SK-N-SH treated with all-trans-retinoic acid at 6 μM for 48 hours (cell line): ENCODE results near the gene SERPINA3.

Experiments used
- ATAC-seq: fragments of 200-7000 bp; cut with Tn5 transposase; 3 replicates; pipeline ENCODE4 v1.9.1; 2020; ENCODE audit warnings: mild to moderate bottlenecking, moderate library complexity
- ARNTL ChIP-seq: fragments of 450-650 bp; formaldehyde crosslinking; IDR thresholded peaks from 2 replicates; pipeline ENCODE4 v1.5.0; 2020; ENCODE audit warnings: low read depth, mild to moderate bottlenecking, moderate library complexity, borderline replicate concordance
- BACH2 ChIP-seq: fragments of 250-450 bp; sonication (Bioruptor Pico); IDR thresholded peaks from 2 replicates; pipeline ENCODE4 v1.9.0; 2021; ENCODE audit warnings: mild to moderate bottlenecking, borderline replicate concordance
- CREB5 ChIP-seq: fragments of 250-450 bp; sonication (Bioruptor Pico); IDR thresholded peaks from 2 replicates; pipeline ENCODE4 v1.5.1; 2020; ENCODE audit warnings: low read depth, mild to moderate bottlenecking, moderate library complexity
- CSDC2 ChIP-seq: fragments of 250-450 bp; sonication (Bioruptor Pico); IDR thresholded peaks from 2 replicates; pipeline ENCODE4 v1.5.0; 2020; ENCODE audit warnings: mild to moderate bottlenecking, moderate library complexity
- ESRRG ChIP-seq: fragments of 250-450 bp; sonication (Bioruptor Pico); IDR thresholded peaks from 2 replicates; pipeline ENCODE4 v1.6.1; 2021; ENCODE audit warnings: mild to moderate bottlenecking
- GLIS3 ChIP-seq: fragments of 250-450 bp; sonication (Bioruptor Pico); IDR thresholded peaks from 2 replicates; pipeline ENCODE4 v1.5.0; 2020; ENCODE audit warnings: mild to moderate bottlenecking, moderate library complexity
- ISL1 ChIP-seq: fragments of 250-450 bp; sonication (Bioruptor Pico); IDR thresholded peaks from 2 replicates; pipeline ENCODE4 v2.1.2; 2022; ENCODE audit warnings: mild to moderate bottlenecking, moderate library complexity
- OSR1 ChIP-seq: fragments of 250-450 bp; sonication (Bioruptor Pico); IDR thresholded peaks from 2 replicates; pipeline ENCODE4 v1.8.0; 2022; ENCODE audit warnings: moderate library complexity, mild to moderate bottlenecking, inconsistent platforms
- PPARA ChIP-seq: fragments of 250-450 bp; sonication (Bioruptor Pico); IDR thresholded peaks from 2 replicates; pipeline ENCODE4 v1.5.0; 2020; ENCODE audit warnings: mild to moderate bottlenecking, borderline replicate concordance
- RARB ChIP-seq: fragments of 250-450 bp; sonication (Bioruptor Pico); IDR thresholded peaks from 2 replicates; pipeline ENCODE4 v1.8.0; 2021; ENCODE audit warnings: mild to moderate bottlenecking, moderate library complexity
- SNAI2 ChIP-seq: fragments of 250-450 bp; sonication (Bioruptor Pico); IDR thresholded peaks from 2 replicates; pipeline ENCODE4 v1.5.0; 2020; ENCODE audit warnings: mild to moderate bottlenecking, moderate library complexity
- TCF4 ChIP-seq: fragments of 250-450 bp; sonication (Bioruptor Pico); IDR thresholded peaks from 2 replicates; pipeline ENCODE4 v1.8.0; 2021; ENCODE audit warnings: mild to moderate bottlenecking, moderate library complexity, borderline replicate concordance
- TOX ChIP-seq: fragments of 250-450 bp; sonication (Bioruptor Pico); IDR thresholded peaks from 2 replicates; pipeline ENCODE4 v1.8.0; 2021; ENCODE audit warnings: mild to moderate bottlenecking, moderate library complexity, borderline replicate concordance
- TSHZ2 ChIP-seq: fragments of 250-450 bp; sonication (Bioruptor Pico); IDR thresholded peaks from 2 replicates; pipeline ENCODE4 v1.5.0; 2020; ENCODE audit warnings: mild to moderate bottlenecking, moderate library complexity
- ZFP3 ChIP-seq: fragments of 250-450 bp; sonication (Bioruptor Pico); IDR thresholded peaks from 2 replicates; pipeline ENCODE4 v1.5.0; 2020; ENCODE audit warnings: mild to moderate bottlenecking, moderate library complexity
- ZFP30 ChIP-seq: fragments of 450-650 bp; formaldehyde crosslinking; IDR thresholded peaks from 2 replicates; pipeline ENCODE4 v1.5.0; 2022; ENCODE audit warnings: mild to moderate bottlenecking, moderate library complexity
- ZNF565 ChIP-seq: fragments of 450-650 bp; formaldehyde crosslinking; conservative IDR thresholded peaks from 2 replicates; pipeline ENCODE4 v1.5.0; 2020; ENCODE audit warnings: low read depth, mild to moderate bottlenecking, moderate library complexity
- ZNF70 ChIP-seq: fragments of 450-650 bp; formaldehyde crosslinking; IDR thresholded peaks from 2 replicates; pipeline ENCODE4 v1.5.0; 2020; ENCODE audit warnings: mild to moderate bottlenecking, moderate library complexity
- ZNF8 ChIP-seq: fragments of 450-650 bp; formaldehyde crosslinking; IDR thresholded peaks from 2 replicates; pipeline ENCODE4 v1.5.0; 2020; ENCODE audit warnings: mild to moderate bottlenecking, moderate library complexity
- TF ChIP-seq, protein P1 (sequence below): fragments of 250-450 bp; sonication (Bioruptor Pico); IDR thresholded peaks from 2 replicates; pipeline ENCODE4 v1.5.1; 2021; ENCODE audit warnings: mild to moderate bottlenecking, moderate library complexity
- TF ChIP-seq, protein P2 (sequence below): fragments of 250-450 bp; sonication (Bioruptor Pico); IDR thresholded peaks from 2 replicates; pipeline ENCODE4 v1.8.0; 2021; ENCODE audit warnings: low read depth, mild to moderate bottlenecking, moderate library complexity, borderline replicate concordance
- TF ChIP-seq, protein P3 (sequence below): fragments of 250-450 bp; sonication (Bioruptor Pico); IDR thresholded peaks from 2 replicates; pipeline ENCODE4 v1.8.0; 2020; ENCODE audit warnings: mild to moderate bottlenecking, moderate library complexity, borderline replicate concordance

SERPINA3 gene

DNA sequence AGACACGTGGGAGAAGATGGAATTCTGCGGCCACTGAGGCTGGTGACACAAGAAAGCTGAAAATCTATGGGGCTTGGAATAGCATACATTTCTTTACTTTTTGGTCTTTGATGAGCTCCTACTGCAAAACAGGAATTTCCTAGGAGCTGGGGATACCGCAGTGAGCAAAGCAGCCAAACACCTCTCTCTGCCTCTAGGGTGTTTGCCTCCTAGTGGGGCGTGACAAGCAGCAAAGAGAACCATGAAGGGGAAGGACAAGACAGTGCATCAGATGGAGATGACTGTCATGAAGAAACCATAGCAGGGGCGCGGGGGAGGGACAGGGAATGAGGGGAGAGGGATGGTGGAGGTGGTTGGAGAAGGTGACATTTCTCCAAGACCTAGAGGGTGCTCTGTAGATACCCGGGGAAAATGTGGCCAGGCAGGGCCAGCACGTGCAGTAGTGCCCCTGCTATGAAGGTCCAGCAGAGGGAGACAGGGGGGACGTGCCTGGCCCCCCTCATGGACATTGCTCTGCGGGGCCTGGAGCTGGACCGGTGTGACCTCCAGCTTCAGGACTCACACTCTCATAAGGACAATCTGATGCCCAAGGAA lies 58.6 kb downstream of the SERPINA3 start:
- ATAC-seq = no peak
- TF ChIP-seq RARB (CRISPR knock-in tag) (no peak), CREB5 (no peak), TCF4 (CRISPR knock-in tag) (no peak), ESRRG (CRISPR knock-in tag) (no peak), GLIS3 (CRISPR knock-in tag) (no peak), OSR1 (no peak), TOX (CRISPR knock-in tag) (no peak), ARNTL (no peak), ZFP3 (CRISPR knock-in tag) (no peak), SNAI2 (no peak)
- TF ChIP-seq, protein P1, sequence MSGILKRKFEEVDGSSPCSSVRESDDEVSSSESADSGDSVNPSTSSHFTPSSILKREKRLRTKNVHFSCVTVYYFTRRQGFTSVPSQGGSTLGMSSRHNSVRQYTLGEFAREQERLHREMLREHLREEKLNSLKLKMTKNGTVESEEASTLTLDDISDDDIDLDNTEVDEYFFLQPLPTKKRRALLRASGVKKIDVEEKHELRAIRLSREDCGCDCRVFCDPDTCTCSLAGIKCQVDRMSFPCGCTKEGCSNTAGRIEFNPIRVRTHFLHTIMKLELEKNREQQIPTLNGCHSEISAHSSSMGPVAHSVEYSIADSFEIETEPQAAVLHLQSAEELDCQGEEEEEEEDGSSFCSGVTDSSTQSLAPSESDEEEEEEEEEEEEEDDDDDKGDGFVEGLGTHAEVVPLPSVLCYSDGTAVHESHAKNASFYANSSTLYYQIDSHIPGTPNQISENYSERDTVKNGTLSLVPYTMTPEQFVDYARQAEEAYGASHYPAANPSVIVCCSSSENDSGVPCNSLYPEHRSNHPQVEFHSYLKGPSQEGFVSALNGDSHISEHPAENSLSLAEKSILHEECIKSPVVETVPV (CRISPR knock-in tag) = no peak

- no peak for TF ChIP-seq PPARA (CRISPR knock-in tag)
- no peak for ATAC-seq
Measured at GRCh38 chr14:94671870-94672444, 59.8 kb downstream of the SERPINA3 start.

DNA sequence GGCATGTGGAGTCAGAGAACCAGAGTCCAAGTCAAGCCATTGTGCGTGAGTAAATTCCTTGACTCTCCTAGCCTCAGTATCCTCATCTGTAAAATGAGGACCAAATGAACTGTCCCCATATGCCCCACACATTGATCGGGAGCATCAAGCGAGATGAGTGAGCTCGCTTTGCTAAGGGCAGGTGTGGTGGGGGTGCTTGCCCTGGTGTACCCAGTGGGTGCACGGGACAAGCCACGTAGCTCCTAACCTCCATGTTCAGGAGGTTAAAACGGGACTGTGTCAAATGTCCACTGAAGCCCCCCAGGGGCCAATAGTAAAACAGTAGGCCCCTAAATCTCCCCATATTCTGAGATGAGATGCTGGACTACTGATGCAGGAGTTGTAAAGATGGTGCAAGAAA lies 60.9 kb downstream of the SERPINA3 start:
- ATAC-seq = no peak
- TF ChIP-seq ZNF70 (CRISPR knock-in tag) = no peak
- no peak for TF ChIP-seq SNAI2
- TF ChIP-seq, protein P2, sequence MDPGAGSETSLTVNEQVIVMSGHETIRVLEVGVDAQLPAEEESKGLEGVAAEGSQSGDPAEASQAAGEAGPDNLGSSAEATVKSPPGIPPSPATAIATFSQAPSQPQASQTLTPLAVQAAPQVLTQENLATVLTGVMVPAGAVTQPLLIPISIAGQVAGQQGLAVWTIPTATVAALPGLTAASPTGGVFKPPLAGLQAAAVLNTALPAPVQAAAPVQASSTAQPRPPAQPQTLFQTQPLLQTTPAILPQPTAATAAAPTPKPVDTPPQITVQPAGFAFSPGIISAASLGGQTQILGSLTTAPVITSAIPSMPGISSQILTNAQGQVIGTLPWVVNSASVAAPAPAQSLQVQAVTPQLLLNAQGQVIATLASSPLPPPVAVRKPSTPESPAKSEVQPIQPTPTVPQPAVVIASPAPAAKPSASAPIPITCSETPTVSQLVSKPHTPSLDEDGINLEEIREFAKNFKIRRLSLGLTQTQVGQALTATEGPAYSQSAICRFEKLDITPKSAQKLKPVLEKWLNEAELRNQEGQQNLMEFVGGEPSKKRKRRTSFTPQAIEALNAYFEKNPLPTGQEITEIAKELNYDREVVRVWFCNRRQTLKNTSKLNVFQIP (CRISPR knock-in tag) = no peak
- TF ChIP-seq BACH2 (CRISPR knock-in tag) = no peak
- no peak for TF ChIP-seq CSDC2 (CRISPR knock-in tag)
- no peak for TF ChIP-seq ESRRG (CRISPR knock-in tag)
- TF ChIP-seq ZFP30 (CRISPR knock-in tag) = no peak
- no peak for TF ChIP-seq ZNF8
- TF ChIP-seq, protein P3, sequence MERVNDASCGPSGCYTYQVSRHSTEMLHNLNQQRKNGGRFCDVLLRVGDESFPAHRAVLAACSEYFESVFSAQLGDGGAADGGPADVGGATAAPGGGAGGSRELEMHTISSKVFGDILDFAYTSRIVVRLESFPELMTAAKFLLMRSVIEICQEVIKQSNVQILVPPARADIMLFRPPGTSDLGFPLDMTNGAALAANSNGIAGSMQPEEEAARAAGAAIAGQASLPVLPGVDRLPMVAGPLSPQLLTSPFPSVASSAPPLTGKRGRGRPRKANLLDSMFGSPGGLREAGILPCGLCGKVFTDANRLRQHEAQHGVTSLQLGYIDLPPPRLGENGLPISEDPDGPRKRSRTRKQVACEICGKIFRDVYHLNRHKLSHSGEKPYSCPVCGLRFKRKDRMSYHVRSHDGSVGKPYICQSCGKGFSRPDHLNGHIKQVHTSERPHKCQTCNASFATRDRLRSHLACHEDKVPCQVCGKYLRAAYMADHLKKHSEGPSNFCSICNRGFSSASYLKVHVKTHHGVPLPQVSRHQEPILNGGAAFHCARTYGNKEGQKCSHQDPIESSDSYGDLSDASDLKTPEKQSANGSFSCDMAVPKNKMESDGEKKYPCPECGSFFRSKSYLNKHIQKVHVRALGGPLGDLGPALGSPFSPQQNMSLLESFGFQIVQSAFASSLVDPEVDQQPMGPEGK (CRISPR knock-in tag) = no peak
- TF ChIP-seq TSHZ2 (CRISPR knock-in tag) = no peak
- TF ChIP-seq ZNF565 (CRISPR knock-in tag) = no peak
- TF ChIP-seq RARB (CRISPR knock-in tag) = no peak
- no peak for TF ChIP-seq ISL1 (CRISPR knock-in tag)
- TF ChIP-seq OSR1 = no peak
- no peak for TF ChIP-seq CREB5
- no peak for TF ChIP-seq ZFP3 (CRISPR knock-in tag)
